ENCODE results near the gene FOCAD. TPM values are rescaled to one million over a fixed set of nuclear protein-coding genes. Genes with fewer than 3 reads are reported as not detected.
A peak's percentile ranks its signal among the peaks of the same experiment; 100 is the strongest.

FOCAD gene
- total RNA-seq, 4 donors from 2014 or later, result 17.6 to 27.2 (median 20.1) TPM

DNA sequence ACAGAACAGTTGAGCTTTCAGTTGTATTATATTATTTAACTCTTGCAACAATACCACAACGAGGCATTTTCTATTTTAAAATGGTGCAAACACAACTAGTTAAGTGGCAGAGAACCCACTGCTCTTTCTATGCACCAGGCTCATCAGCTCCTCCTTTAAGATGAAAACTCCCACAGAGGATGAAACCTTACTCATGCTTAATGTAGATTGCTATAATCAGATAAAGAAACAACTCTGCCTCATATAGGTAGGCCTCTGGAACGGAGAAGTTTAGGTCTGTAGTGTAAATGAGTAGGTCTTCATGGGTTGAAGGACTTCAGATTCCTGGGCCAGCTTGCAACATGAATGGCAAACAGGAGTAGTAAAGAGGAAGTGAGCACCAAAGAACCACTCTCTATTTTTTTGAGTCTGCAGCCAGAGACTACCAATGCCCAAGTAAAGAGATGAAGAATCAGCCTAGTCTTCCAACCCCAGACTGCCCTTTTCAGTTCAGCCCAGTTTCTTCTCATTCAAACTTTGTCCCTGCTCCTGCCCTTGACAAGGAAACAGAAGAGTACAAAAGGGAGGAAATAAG, 313.5 kb downstream of the FOCAD start:
- no peak for TF ChIP-seq POLR2A (IDR thresholded peaks at IDR 0.05; ENCODE audit: low read depth)
- TF ChIP-seq CTCF (IDR thresholded peaks at IDR 0.05), result no peak
- TF ChIP-seq POLR2AphosphoS5 (IDR thresholded peaks at IDR 0.05), result no peak
- no peak for TF ChIP-seq EP300 (IDR thresholded peaks at IDR 0.05)
- Histone ChIP-seq H3K27ac (replicated peaks in 1 of 4) (peak overlapping the region; percentile 10 to 24 (median 18)), H3K4me1 (peaks cover 0 to 28% (median 22%) of the 10 kb centered on the region in 4 donors), H3K27me3 (no peaks in the 10 kb centered on the region), H3K4me3 (no peak overlapping the region), H3K9me3 (peaks cover 0 to 11% (median 0%) of the 10 kb centered on the region in 4 donors), H3K36me3 (peaks cover 0 to 27% (median 2%) of the 10 kb centered on the region in 4 donors)
- WGBS, result 88% methylated on average over 2 of the region's 2 CpGs
- intact Hi-C loops (cut with DNase I), result no loop called here
- no peak for DNase-seq (ENCODE audit: extremely low spot score)

DNA sequence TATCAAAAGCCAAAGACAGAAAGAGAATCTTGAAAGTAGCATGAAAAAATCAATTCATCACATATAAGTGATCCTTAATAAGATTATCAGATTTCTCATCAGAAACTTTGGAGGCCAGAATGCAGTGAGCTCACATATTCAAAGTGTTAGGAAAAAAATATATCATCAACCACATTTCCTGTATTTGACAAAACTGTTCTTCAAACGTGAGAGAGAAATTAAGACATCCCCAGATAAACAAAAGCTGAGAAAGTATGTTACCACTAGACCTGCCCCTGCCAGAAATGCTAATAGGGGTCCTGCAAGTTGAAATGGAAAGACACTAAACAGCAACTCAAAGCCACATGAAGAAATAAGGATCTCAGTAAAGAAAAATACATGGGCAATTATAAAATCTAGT, 317.5 kb downstream of the FOCAD start:
- 7% methylated on average over 1 of the region's 1 CpG for WGBS
- Histone ChIP-seq H3K27ac (replicated peaks in 1 of 4) (no peak overlapping the region), H3K4me1 (peaks cover 0 to 25% (median 17%) of the 10 kb centered on the region in 4 donors), H3K4me3 (no peak overlapping the region), H3K27me3 (no peaks in the 10 kb centered on the region), H3K36me3 (peaks cover 10 to 22% (median 13%) of the 10 kb centered on the region in 4 donors), H3K9me3 (peaks cover 0 to 11% (median 0%) of the 10 kb centered on the region in 4 donors)
- TF ChIP-seq CTCF (IDR thresholded peaks at IDR 0.05), result no peak
- intact Hi-C loops (cut with DNase I), result no loop called here
- no peak for DNase-seq (ENCODE audit: extremely low spot score)

GRCh38 chr9:21002040-21002439, 318.0 kb downstream of the FOCAD start:
- H3K4me3 ChIP-seq, result no peak overlapping the region
- intact Hi-C loops (cut with DNase I), result no loop called here
- no peak overlapping the region for H3K27ac ChIP-seq (replicated peaks in 1 of 4)
- no peak for DNase-seq (ENCODE audit: extremely low spot score)
- 78% methylated on average over 2 of the region's 2 CpGs for WGBS
- peaks cover 0 to 11% (median 0%) of the 10 kb centered on the region in 4 donors for H3K9me3 ChIP-seq
- TF ChIP-seq CTCF (IDR thresholded peaks at IDR 0.05) (no peak), EP300 (IDR thresholded peaks at IDR 0.05) (no peak), POLR2AphosphoS5 (IDR thresholded peaks at IDR 0.05) (no peak)
- H3K4me1 ChIP-seq, result peaks cover 0 to 20% (median 12%) of the 10 kb centered on the region in 4 donors
- peaks cover 10 to 27% (median 14%) of the 10 kb centered on the region in 4 donors for H3K36me3 ChIP-seq
- H3K27me3 ChIP-seq, result no peaks in the 10 kb centered on the region

DNA sequence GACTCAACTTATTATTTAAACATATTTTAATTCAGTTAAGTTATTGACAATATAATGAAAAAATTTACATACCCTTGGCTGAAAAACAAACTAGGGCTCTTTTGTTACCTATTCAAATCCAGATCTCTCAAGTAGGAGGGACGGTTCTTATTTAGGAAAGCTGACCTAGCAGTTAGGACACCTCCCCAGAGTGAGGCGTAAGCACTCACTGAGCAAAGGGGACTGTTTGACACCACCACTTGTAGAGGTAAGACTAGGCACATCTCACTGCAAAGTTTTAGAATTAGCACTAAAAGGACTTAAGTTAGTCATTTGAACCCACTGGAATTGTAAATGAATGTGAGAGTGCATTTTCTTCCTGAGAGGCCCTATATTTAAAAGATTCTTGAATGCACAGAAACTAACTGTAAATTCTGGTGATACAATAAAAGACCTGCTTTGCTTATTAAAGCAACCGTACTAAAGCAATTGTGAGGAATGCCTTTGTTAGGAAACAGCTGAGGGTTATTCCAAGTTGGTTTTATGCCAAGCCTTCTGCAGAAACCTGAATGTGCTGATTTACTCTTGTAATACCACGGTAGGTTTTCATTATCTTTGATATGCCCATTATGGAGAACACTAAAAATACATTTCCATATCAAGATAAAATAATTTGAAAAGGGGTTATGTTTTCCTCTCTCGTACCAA, 331.2 kb downstream of the FOCAD start:
- Histone ChIP-seq H3K36me3 (peaks cover 0 to 12% (median 4%) of the 10 kb centered on the region in 4 donors), H3K4me3 (no peak overlapping the region), H3K4me1 (peaks cover 11 to 34% (median 31%) of the 10 kb centered on the region in 4 donors), H3K27ac (replicated peaks in 1 of 4) (peak overlapping the region; percentile 25 to 54 (median 42)), H3K27me3 (no peaks in the 10 kb centered on the region), H3K9me3 (no peaks in the 10 kb centered on the region)
- WGBS, result 44% methylated on average over 5 of the region's 5 CpGs
- no peak for TF ChIP-seq POLR2A (IDR thresholded peaks at IDR 0.05; ENCODE audit: low read depth)
- TF ChIP-seq POLR2AphosphoS5 (IDR thresholded peaks at IDR 0.05), result no peak
- no peak for TF ChIP-seq EP300 (IDR thresholded peaks at IDR 0.05)
- TF ChIP-seq CTCF (IDR thresholded peaks at IDR 0.05), result no peak
- intact Hi-C loops (cut with DNase I), result no loop called here
- DNase-seq (ENCODE audit: extremely low spot score), result no peak

Data from esophagus muscularis mucosa (tissue), 4 donors.